GM23338 (cell line): ENCODE results near the gene BSND.

Experiments used
- POLR2AphosphoS5 ChIP-seq: IDR thresholded peaks from 2 replicates; pipeline ENCODE4 v1.6.1; 2016; ENCODE audit warnings: antibody characterized with exemption, low read depth
- TF ChIP-seq, protein P1 (sequence below), 2 experiments: fragments of 200-600 bp in 1 of 2; sonication (generic) in 1 of 2; conservative IDR thresholded peaks; 2 replicates each; pipeline versions ENCODE4 v1.5.1 to v1.6.1; 2016 to 2017; ENCODE audit warnings: antibody characterized with exemption in 2 of 2, low read depth in 2 of 2, mild to moderate bottlenecking in 2 of 2, moderate library complexity in 1 of 2
- TF ChIP-seq, protein P2 (sequence below): IDR thresholded peaks from one replicate; pipeline ENCODE4 v1.6.1; 2018; ENCODE audit warnings: antibody characterized with exemption; ENCODE audit not compliant: unreplicated experiment

DNA sequence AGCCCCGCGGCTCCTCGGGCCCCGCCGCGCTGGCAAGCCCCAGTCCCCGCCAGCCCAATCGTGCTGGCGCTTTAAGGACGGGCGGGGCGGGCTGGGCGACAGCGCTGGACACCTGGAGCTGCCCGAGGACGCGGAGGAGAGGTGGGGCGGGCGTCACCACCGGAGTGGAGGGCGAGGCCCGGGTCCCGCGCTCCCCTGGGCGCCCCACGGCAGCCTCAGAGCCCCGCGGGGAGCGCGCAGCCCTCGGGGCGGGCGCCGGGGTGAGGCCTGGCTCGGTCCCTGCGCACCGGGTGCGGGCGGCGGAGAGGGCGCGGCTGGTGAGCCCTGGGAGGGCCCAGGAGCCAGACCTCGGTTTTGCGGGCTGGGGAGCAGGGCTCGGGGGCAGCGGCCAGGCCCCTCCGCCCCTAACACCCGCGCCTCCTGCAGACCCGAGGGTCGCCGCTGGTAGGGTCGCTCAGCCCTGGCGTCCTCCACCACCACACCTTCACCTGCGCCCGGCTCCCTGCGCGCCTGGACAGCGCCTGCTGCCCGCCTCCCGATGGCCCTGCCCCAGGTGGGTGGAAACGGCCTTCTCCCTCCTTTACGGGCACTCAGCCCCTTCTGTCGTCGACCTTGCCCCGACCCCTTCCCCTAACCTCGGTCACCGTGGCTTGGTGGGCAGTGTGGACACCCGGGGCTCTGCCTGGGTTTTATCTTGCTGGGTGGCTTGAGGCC is 18.0 kb upstream of the BSND start, which contains the start of gene TMEM61:
- TF ChIP-seq, protein P1, sequence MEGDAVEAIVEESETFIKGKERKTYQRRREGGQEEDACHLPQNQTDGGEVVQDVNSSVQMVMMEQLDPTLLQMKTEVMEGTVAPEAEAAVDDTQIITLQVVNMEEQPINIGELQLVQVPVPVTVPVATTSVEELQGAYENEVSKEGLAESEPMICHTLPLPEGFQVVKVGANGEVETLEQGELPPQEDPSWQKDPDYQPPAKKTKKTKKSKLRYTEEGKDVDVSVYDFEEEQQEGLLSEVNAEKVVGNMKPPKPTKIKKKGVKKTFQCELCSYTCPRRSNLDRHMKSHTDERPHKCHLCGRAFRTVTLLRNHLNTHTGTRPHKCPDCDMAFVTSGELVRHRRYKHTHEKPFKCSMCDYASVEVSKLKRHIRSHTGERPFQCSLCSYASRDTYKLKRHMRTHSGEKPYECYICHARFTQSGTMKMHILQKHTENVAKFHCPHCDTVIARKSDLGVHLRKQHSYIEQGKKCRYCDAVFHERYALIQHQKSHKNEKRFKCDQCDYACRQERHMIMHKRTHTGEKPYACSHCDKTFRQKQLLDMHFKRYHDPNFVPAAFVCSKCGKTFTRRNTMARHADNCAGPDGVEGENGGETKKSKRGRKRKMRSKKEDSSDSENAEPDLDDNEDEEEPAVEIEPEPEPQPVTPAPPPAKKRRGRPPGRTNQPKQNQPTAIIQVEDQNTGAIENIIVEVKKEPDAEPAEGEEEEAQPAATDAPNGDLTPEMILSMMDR (conservative IDR thresholded peaks at IDR 0.05; ENCODE audit: low read depth in 2 of 2): no peak
- TF ChIP-seq, protein P2, sequence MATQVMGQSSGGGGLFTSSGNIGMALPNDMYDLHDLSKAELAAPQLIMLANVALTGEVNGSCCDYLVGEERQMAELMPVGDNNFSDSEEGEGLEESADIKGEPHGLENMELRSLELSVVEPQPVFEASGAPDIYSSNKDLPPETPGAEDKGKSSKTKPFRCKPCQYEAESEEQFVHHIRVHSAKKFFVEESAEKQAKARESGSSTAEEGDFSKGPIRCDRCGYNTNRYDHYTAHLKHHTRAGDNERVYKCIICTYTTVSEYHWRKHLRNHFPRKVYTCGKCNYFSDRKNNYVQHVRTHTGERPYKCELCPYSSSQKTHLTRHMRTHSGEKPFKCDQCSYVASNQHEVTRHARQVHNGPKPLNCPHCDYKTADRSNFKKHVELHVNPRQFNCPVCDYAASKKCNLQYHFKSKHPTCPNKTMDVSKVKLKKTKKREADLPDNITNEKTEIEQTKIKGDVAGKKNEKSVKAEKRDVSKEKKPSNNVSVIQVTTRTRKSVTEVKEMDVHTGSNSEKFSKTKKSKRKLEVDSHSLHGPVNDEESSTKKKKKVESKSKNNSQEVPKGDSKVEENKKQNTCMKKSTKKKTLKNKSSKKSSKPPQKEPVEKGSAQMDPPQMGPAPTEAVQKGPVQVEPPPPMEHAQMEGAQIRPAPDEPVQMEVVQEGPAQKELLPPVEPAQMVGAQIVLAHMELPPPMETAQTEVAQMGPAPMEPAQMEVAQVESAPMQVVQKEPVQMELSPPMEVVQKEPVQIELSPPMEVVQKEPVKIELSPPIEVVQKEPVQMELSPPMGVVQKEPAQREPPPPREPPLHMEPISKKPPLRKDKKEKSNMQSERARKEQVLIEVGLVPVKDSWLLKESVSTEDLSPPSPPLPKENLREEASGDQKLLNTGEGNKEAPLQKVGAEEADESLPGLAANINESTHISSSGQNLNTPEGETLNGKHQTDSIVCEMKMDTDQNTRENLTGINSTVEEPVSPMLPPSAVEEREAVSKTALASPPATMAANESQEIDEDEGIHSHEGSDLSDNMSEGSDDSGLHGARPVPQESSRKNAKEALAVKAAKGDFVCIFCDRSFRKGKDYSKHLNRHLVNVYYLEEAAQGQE: peak; percentile 41
- no peak for TF ChIP-seq POLR2AphosphoS5
